Left forelimb (tissue), 1 donor: Measurements from ENCODE around the gene NCBP2.
A peak's percentile ranks its signal among the peaks of the same experiment; 100 is the strongest.

ENCODE experiments used
- DNase-seq: peaks from one replicate; pipeline ENCODE4 v3.0.0-alpha.2; 2018; ENCODE audit warnings: low spot score

Gene NCBP2

GRCh38 chr3:196941729-196942225, 551 bp downstream of the NCBP2 start:
- peak; percentile 73 for DNase-seq

- DNase-seq: no peak
Observed at GRCh38 chr3:196938576-196938975, 3.8 kb downstream of the NCBP2 start.

- no peak for DNase-seq
Observed at GRCh38 chr3:196938124-196938523, 4.2 kb downstream of the NCBP2 start.

- DNase-seq: no peak
Observed at GRCh38 chr3:196936288-196936687, 6.0 kb downstream of the NCBP2 start.

GRCh38 chr3:196932600-196932999, 9.7 kb downstream of the NCBP2 start:
- DNase-seq: no peak

GRCh38 chr3:196931828-196932587, 10.3 kb downstream of the NCBP2 start:
- no peak for DNase-seq

GRCh38 chr3:196931157-196931556, 11.2 kb downstream of the NCBP2 start:
- no peak for DNase-seq

GRCh38 chr3:196927571-196928453, 14.5 kb downstream of the NCBP2 start:
- DNase-seq: no peak

- DNase-seq: no peak
Observed at GRCh38 chr3:196920733-196921132, 21.6 kb downstream of the NCBP2 start.

- no peak for DNase-seq
Observed at GRCh38 chr3:196918968-196919367, 23.4 kb downstream of the NCBP2 start.

- no peak for DNase-seq
Observed at GRCh38 chr3:196916995-196917394, 25.3 kb downstream of the NCBP2 start.

- DNase-seq: no peak
Observed at GRCh38 chr3:196916221-196916620, 26.1 kb downstream of the NCBP2 start.

- DNase-seq: no peak
Observed at GRCh38 chr3:196915375-196915774, 27.0 kb downstream of the NCBP2 start.

GRCh38 chr3:196914866-196915265, 27.5 kb downstream of the NCBP2 start:
- DNase-seq: no peak

GRCh38 chr3:196903740-196904139, 38.6 kb downstream of the NCBP2 start:
- no peak for DNase-seq

- no peak for DNase-seq
Observed at GRCh38 chr3:196902296-196902695, 40.0 kb downstream of the NCBP2 start.

GRCh38 chr3:196901768-196902167, 40.6 kb downstream of the NCBP2 start:
- no peak for DNase-seq

GRCh38 chr3:196896229-196896628, 46.1 kb downstream of the NCBP2 start:
- DNase-seq: no peak

- no peak for DNase-seq
Observed at GRCh38 chr3:196894557-196895295, 47.6 kb downstream of the NCBP2 start.

GRCh38 chr3:196889844-196890708, 52.3 kb downstream of the NCBP2 start:
- DNase-seq: no peak

- DNase-seq: no peak
Observed at GRCh38 chr3:196886144-196886543, 56.2 kb downstream of the NCBP2 start.
